ENCODE results near the gene NBEAL1.
"Not testable (repeated sequence)": the region's sequence is repeated elsewhere in the genome, so short reads cannot be mapped to it uniquely, and the experiment has no call there.

NBEAL1 gene

DNA sequence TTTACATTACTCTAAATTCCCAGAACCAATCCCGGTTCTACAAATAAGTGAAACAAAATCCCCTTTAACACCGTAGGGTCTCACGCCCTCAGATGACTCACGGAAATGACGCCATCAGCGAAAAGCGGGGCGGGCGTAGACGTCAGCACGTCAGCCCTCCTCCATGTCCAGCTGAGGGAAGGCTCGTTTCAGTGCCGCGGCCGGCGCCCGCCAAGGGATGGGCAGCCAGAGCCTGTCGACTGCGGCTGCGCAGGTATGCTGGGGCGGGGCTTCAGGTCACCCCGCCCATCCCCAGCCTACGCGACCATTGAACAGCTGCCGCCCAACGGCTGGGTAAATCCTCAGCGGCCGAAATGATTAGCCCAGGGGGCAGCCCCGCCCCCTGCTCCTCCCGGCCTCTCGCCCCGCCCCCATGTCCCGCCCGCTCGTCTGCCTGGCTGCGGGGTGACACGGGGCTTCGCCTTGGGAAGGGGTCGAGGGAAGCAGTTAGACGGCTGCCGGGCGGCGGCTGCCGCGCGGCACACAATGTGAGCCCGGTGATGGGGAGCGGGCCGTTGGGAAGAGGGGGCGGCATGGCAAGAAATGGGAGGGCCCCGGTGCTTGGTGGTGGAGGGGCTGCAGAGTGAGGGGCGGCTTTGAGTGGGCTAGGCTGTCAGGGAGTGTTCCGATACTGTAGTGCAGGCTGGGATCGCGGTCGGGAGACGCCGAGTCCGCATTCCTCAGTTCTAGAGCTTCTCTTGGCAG is at the start of gene NBEAL1:
NBEAL1 (plus strand) TSS at position 420 of the 744 bp plus-strand sequence. CDS start 1,510 bp downstream, outside the sequence.
- FAIRE-seq: peak; percentile 98

DNA sequence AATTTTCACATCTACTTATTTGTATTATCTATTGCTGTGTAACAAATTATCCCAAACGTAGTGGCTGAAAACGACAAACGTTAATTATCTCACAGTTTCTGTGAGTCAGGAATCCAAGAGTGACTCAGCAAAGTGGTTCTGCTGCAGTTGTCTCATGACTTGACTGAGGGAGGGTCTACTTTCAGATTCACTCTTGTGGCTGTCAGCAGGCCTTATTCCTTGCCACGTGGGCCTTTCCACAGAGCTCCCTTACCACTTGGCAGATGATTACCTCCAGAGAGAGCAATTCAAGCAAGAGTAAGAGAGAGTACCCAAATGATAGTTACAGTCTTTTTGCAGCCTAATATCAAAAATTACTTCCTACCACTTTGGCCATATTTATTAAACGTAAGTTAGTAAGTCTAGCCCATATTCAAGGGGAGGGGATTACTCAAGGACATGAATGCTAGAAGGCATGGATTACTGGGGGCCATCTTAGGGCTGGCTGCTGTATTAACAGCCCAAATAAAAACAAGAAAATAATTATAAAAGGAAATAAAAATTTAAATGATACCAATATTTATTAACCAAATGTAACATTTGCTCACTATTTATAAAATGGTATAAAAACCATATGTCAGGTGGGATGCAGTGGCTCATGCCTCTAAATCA is 48.7 kb upstream of the NBEAL1 start:
- no peak for FAIRE-seq

GRCh38 chr2:202969404-202969803 is 45.3 kb upstream of the NBEAL1 start:
- FAIRE-seq: not testable (repeated sequence)

DNA sequence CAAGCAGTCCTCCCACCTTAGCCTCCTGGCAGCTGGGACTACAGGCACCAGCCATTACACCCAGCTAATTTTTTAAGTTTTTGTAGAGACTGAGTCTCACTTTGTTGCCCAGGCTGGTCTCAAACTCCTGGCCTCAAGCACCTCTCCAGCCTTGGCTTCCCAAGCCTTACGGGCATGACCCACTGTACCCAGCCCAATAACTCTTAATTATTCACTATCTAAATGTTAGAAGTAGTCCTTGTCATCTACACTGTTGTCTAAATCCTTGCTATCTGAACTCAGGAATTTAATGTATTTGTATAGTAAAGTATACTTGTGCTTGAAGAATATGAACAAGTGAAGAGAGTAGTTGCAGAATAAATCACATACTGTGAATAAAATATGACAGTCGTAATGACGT is 37.9 kb upstream of the NBEAL1 start:
- no peak for FAIRE-seq

GRCh38 chr2:202982779-202983491 is 31.7 kb upstream of the NBEAL1 start:
- FAIRE-seq: no peak

GRCh38 chr2:202989749-202990148 is 24.9 kb upstream of the NBEAL1 start:
- FAIRE-seq: no peak

DNA sequence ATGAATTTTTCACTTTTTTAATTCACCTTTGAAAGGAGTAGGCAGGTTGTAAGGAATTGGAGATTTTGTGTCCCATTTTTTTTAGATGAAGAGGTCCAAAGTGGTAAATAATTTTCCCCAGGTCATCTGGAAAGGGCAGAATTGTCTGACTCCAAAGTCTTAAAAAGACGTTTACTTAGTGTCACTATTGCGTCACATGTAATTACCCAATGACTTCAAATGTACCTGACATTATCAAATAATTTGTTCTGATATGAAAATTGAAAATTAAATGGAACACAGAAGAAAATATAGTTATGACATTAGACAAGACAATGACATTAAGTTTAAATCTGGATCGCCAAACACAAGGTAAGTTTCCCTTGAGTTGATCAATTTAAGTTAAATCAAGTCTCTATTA is 24.2 kb upstream of the NBEAL1 start:
- FAIRE-seq: no peak

DNA sequence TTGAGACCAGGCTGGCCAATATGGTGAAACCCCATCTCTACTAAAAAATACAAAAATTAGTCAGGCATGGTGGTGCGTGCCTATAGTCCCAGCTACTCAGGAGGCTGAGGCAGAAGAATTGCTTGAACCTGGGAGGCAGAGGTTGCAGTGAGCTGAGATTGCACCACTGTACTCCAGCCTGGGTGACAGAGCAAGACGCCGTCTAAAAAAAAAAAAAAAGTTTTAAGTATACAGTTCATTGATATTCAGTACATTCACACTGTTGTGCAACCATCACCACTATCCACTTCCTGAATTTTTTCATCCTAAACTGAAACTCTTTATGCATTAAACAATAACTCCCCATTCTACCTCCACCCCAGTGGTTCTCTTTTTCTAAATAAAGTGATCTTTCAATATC is 17.6 kb upstream of the NBEAL1 start:
- not testable (repeated sequence) for FAIRE-seq

DNA sequence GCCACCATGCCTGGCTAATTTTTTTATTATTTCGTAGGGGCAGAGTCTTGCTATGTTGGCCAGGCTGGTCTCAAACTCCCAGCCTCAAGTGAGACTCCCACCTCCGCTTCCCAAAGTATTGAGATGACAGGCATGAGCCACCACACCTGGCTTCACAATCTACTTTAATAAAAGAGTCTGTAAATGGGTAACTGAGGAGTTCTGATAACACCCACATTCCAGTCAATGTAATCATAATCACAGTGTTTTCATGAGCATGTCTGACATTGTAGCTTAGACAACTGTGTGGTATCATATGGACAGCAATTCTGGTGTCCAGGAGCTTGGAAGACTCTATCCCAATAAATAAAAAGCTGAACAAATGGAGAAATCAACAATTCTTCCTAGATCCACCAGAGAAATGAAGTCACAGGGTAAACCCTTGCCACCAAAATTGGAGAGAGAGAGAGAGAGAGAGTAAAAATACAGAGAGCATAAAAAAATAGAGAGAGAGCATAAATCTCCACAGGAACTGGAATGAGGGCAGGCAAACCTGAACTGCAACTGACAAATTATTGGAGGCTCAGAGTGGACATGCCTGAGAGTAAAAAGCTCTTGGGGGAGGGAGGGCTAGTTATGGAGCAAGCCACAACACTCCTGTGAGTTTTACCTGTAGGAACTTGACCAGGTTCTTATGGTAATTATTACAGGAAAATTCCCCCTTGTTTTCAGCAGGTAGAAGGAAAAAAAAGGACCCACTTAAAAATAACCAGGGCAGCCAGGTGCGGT is 12.4 kb upstream of the NBEAL1 start:
- no peak for FAIRE-seq

DNA sequence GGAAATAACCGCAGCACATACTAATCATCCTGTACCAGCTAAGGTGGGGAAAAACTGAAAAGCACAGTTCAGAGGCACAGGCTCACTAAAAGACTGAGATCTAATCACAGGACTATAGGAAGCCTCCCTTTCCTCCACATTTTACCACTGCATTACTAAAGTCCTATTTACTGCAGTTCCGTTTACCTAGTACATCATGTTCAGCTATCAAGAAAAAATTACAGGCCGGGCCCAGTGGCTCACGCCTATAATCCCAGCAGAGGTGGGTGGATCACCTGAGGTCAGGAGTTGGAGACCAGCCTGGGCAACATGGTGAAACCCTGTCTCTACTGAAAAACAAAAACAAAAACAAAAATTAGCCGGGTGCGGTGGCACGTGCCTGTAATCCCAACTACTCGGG is 11.0 kb upstream of the NBEAL1 start:
- FAIRE-seq: no peak

DNA sequence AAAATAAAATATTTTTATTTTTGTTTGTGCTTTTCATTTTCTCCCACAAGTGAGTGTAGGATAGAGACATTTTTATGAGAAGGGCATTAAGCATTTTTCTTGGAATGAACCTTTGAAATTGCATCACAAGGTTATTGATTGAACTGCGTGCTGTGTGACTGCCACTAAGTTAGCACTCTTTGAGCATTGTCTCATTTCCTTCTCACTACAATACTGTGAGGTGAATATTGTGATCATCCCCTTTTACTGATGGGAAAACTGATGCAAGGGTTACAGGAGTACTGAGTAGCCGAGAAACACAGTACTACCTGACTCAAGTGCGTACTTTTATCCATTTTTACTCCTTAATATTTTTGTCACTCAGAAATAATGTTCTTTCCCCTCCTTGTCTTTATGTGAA is 2.0 kb downstream of the NBEAL1 start:
- no peak for FAIRE-seq

DNA sequence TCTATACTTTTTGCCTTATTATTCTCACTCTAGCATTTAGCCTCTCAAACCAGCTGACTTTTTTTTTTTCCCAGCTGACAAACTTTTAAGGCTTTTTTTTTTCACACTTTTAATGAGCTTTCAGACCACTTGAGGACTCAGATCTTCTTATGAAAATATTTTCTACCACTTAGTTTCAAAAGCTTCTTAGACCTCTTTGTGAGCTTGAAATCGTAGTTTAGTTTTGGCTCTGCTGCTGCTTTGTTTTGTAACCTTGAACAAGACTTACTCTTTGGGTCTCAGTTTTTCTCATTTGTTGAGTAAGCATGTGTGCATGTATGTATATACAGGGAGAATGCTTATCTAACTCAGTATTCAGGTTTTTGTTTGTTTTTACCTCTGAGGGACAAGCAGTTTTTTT is 3.5 kb downstream of the NBEAL1 start:
- FAIRE-seq: no peak

DNA sequence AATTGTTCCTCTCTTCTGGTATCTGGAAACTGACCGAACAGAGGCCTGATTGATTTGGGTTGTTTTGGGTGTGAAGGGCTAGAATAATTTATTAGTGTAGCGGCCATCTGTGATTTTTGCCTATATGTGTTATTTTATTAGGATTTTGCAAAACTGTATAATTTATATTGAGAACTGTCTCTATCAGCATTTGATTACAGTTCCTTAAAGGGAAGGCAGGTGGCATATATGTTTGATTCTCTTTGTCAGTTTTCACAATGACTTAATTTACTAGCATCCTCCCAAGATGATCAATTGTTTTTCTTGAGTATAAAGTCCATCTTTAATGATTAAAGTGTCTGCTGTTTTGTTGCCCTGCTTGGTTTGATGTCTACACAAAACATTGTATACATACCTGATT is 4.5 kb downstream of the NBEAL1 start:
- no peak for FAIRE-seq

GRCh38 chr2:203021991-203022390 is 7.3 kb downstream of the NBEAL1 start:
- no peak for FAIRE-seq

DNA sequence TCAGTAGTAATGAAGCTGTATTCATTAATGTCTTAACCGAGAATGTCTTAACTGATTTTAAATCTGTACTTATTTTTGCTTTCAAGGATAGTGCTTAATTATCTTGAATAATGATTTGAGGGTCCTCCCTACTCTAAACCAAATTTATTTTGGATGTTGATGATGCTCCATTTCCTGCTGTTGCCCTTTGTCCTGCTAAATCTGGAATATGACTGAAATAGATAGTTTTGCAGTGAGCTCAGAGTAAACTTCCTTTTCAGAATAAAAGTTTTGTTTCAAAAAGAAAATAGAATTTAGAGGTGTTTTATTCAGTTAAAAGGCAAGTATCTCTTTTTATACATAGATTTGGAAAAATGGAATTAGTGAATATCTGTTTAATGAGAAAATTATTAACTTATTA is 8.1 kb downstream of the NBEAL1 start:
- no peak for FAIRE-seq

DNA sequence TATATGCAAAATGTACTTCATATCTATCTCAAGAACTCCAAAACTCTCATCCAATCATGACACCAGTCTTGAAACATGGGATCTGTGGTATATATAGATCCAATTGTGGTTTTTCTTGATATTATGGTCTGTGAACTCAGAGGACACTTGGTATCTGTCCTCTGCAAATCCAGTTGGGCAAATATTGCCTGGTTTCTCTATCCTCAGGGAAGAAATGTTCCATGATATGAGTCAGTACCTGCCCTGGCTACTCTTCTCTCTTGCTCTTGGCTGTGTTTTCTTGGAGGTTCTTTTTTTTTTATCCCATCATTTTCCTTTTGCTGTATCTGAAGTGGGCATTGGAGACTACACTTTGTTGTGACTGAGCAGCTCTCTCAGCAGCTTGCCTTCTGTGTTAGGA is 10.9 kb downstream of the NBEAL1 start:
- FAIRE-seq: no peak

DNA sequence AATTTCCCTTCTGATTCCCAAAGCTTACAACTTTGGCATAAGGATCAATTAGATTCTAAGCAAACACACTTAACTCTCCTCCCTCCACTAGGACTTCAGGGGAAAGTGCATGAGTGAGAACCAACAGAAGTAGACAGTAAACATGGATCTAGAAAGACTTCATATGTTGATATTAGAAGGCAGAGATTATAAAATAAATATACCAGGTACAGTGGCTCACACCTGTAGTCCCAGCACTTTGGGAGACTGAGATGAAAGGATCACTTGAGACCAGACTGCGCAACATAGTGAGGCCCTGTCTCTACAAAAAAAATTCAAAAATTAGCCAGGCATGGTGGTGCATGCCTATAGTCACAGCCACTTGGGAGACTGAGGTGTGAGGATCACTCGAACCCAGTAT is 15.9 kb downstream of the NBEAL1 start:
- FAIRE-seq: no peak

- FAIRE-seq: no peak
Observed at GRCh38 chr2:203030991-203031390, 16.3 kb downstream of the NBEAL1 start.

- FAIRE-seq: no peak
Observed at GRCh38 chr2:203033395-203033794, 18.7 kb downstream of the NBEAL1 start.

- FAIRE-seq: no peak
Observed at GRCh38 chr2:203035879-203036470, 21.3 kb downstream of the NBEAL1 start.

DNA sequence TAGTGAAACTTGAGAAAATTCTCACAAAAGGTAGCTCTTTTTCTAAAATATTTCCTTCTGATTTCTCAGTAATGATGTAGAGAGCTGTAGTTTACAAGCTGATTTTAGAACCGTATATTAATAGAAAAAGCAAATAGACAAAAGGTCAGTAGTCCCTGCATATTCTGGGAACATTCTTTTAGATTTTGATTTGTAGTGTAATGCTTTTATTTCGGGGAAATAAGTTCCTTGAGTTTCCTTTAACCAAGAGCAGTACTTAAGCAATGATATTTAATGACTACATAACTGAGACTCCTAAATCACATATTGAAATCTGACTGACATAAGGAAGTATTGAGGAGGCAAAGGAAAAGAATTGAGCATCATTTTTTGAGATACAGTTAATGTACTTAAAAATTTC is 22.4 kb downstream of the NBEAL1 start:
- no peak for FAIRE-seq

GRCh38 chr2:203038586-203038985 is 23.9 kb downstream of the NBEAL1 start:
- no peak for FAIRE-seq

GRCh38 chr2:203039211-203039610 is 24.5 kb downstream of the NBEAL1 start:
- not testable (repeated sequence) for FAIRE-seq
